Fibroblast of lung (primary cell): ENCODE results near the gene C6orf52. TPM values are rescaled to one million over a fixed set of nuclear protein-coding genes. Genes with fewer than 3 reads are reported as not detected.
"Not testable (repeated sequence)": the region's sequence is repeated elsewhere in the genome, so short reads cannot be mapped to it uniquely, and the experiment has no call there.

ENCODE experiments used
- DNase-seq, 2 donors: peaks; one replicate each; pipeline versions ENCODE4 v3.0.0 to v3.0.0-alpha.2; 2010; ENCODE audit warnings: low read depth in 2 of 2
- H2AFZ ChIP-seq: 2 replicates; pipeline ENCODE4 v1.5.1; 2012; ENCODE audit warnings: low read length, control low read depth, inconsistent platforms
- H3K27ac ChIP-seq: 2 replicates; pipeline ENCODE4 v1.5.1; 2011; ENCODE audit warnings: low read length, control low read depth; ENCODE audit not compliant: insufficient read depth
- H3K27me3 ChIP-seq: 2 replicates; pipeline ENCODE4 v1.5.1; 2011; ENCODE audit warnings: mild to moderate bottlenecking, low read length; ENCODE audit not compliant: control insufficient read depth, insufficient read depth
- H3K36me3 ChIP-seq: 2 replicates; pipeline ENCODE4 v1.5.1; 2011; ENCODE audit warnings: low read length; ENCODE audit not compliant: control insufficient read depth, insufficient read depth
- H3K4me1 ChIP-seq: 2 replicates; pipeline ENCODE4 v1.5.1; 2011; ENCODE audit warnings: low read length; ENCODE audit not compliant: control insufficient read depth, insufficient read depth; ENCODE audit errors: extremely low read depth
- H3K4me2 ChIP-seq: 2 replicates; pipeline ENCODE4 v1.5.1; 2011; ENCODE audit warnings: low read length, control low read depth; ENCODE audit not compliant: insufficient read depth; ENCODE audit errors: extremely low read depth
- H3K4me3 ChIP-seq, 4 experiments: fragments of 200-600 bp in 1 of 4; sonication (generic) in 1 of 4; replicated peaks in 1 of 4; 2 replicates each; pipeline ENCODE4 v1.5.1; 2011 to 2016; ENCODE audit warnings: low read length in 4 of 4, low read depth in 3 of 4, mild to moderate bottlenecking in 3 of 4, control low read depth in 2 of 4, inconsistent platforms in 1 of 4, mixed read lengths in 1 of 4; ENCODE audit not compliant: insufficient read depth in 1 of 4; ENCODE audit errors: control extremely low read depth in 1 of 4
- H3K79me2 ChIP-seq: 2 replicates; pipeline ENCODE4 v1.5.1; 2012; ENCODE audit warnings: mild to moderate bottlenecking, low read length, inconsistent platforms; ENCODE audit not compliant: control insufficient read depth, insufficient read depth
- H3K9ac ChIP-seq: 2 replicates; pipeline ENCODE4 v1.5.1; 2011; ENCODE audit warnings: mild to moderate bottlenecking, low read length, control low read depth; ENCODE audit not compliant: insufficient read depth
- H3K9me3 ChIP-seq: 2 replicates; pipeline ENCODE4 v1.5.1; 2012; ENCODE audit warnings: low read depth, low read length; ENCODE audit not compliant: control insufficient read depth, insufficient read depth
- H4K20me1 ChIP-seq: 2 replicates; pipeline ENCODE4 v1.5.1; 2011; ENCODE audit warnings: low read length; ENCODE audit not compliant: control insufficient read depth, insufficient read depth; ENCODE audit errors: extremely low read depth
- EZH2 ChIP-seq: IDR thresholded peaks from 2 replicates; pipeline ENCODE4 v1.5.1; 2012; ENCODE audit warnings: low read length, control low read depth, mild to moderate bottlenecking; ENCODE audit errors: missing control alignments
- polyA minus RNA-seq: library from RNA; depleted of rRNA, polyadenylated mRNA; stranded (reverse); fragments of >200 nt; gene quantifications from 2 replicates; pipeline ENCODE4 v1.2.3, GENCODE V29; 2011; ENCODE audit warnings: low replicate concordance
- polyA plus RNA-seq, 2 donors: library from polyadenylated mRNA; depleted of rRNA in 1 of 2; stranded (reverse) in 1 of 2; unstranded in 1 of 2; fragments of >200 nt; gene quantifications; 2 replicates each; pipeline ENCODE4 v1.2.1, GENCODE V29; 2011 to 2012; ENCODE audit warnings: missing spikeins in 1 of 2
- total RNA-seq: library from RNA; depleted of rRNA; stranded (reverse); fragments of >200 nt; gene quantifications from 2 replicates; pipeline ENCODE4 v1.2.1, GENCODE V29; 2014
- TF ChIP-seq, protein P1 (sequence below), 2 donors: IDR thresholded peaks in 1 of 2; conservative IDR thresholded peaks in 1 of 2; 1 replicate in 1 of 2; 2 replicates in 1 of 2; pipeline ENCODE4 v1.5.1; 2011 to 2012; ENCODE audit warnings: low read length in 2 of 2, control low read depth in 1 of 2, inconsistent platforms in 1 of 2, low read depth in 1 of 2, mild to moderate bottlenecking in 1 of 2

Gene C6orf52
- 0.26 and 0.33 TPM in 2 replicates for total RNA-seq
- polyA plus RNA-seq, result 0.26 and 1.1 TPM in 2 replicates
- polyA plus RNA-seq (2012), result 0.56 and 1.3 TPM in 2 replicates
- not detected in 2 replicates for polyA minus RNA-seq

DNA sequence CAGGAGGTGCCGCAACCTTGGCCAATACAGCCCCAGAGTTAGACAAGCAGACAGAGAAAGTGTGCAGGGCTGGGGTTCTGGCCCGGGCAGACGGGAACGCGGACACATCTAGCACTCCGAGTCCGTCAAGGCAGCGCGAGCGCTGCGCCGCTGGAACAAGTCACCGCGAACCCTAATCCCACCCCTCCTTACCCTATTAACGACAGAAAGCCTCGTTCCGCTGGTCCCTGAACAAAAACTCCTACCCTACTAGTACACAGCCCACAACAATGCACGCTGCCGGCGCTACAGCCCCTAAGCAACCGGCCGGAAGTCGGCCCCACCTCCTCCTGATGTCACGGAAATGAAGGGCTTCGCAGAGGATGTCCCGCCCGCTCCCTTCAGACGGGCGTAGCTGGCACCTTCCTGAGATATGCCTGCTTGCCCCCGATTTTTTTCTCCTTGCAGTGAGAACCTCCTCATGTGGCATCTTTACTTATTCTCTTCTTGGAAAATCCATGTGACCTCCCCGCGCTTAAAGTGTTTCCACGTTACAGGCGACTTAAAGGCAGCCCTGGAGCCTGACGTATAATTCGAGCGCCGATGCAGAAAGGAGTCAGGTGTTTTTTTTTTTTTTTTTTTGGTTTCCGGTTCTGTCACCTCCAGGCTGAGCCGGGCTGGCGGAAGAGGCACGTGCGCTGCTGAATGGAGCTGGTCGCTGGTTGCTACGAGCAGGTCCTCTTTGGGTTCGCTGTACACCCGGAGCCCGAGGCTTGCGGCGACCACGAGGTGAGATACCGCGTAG, at the start of gene C6orf52, which contains the start of gene PAK1IP1:
Gene C6orf52 (minus strand): TSS at position 315 of the 784 bp plus-strand sequence. CDS start 7,066 bp downstream, outside the sequence.
Gene PAK1IP1 (plus strand): TSS at position 671 of the 784 bp plus-strand sequence. CDS start 14 bp downstream, at position 685.
- peaks cover 5% of the 10 kb centered on the region for H3K4me1 ChIP-seq
- H3K27me3 ChIP-seq, result no peaks in the 10 kb centered on the region
- H3K4me2 ChIP-seq, result peak within 1 kb of the TSS; percentile 98
- H3K4me3 ChIP-seq, result peak within 1 kb of the TSS; percentile 93 to 100 (median 99)
- no peaks in the 10 kb centered on the region for H3K36me3 ChIP-seq
- H3K27ac ChIP-seq, result peak within 1 kb of the TSS; percentile 99
- no peaks in the 10 kb centered on the region for H4K20me1 ChIP-seq
- H2AFZ ChIP-seq, result peak within 1 kb of the TSS; percentile 97
- peak; percentile 93 to 96 for DNase-seq
- no peaks in the 10 kb centered on the region for H3K9me3 ChIP-seq
- peaks cover 44% of the 10 kb centered on the region for H3K79me2 ChIP-seq
- TF ChIP-seq, protein P1, sequence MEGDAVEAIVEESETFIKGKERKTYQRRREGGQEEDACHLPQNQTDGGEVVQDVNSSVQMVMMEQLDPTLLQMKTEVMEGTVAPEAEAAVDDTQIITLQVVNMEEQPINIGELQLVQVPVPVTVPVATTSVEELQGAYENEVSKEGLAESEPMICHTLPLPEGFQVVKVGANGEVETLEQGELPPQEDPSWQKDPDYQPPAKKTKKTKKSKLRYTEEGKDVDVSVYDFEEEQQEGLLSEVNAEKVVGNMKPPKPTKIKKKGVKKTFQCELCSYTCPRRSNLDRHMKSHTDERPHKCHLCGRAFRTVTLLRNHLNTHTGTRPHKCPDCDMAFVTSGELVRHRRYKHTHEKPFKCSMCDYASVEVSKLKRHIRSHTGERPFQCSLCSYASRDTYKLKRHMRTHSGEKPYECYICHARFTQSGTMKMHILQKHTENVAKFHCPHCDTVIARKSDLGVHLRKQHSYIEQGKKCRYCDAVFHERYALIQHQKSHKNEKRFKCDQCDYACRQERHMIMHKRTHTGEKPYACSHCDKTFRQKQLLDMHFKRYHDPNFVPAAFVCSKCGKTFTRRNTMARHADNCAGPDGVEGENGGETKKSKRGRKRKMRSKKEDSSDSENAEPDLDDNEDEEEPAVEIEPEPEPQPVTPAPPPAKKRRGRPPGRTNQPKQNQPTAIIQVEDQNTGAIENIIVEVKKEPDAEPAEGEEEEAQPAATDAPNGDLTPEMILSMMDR (conservative IDR thresholded peaks at IDR 0.05 in 1 of 2, IDR thresholded peaks at IDR 0.05 in 1 of 2; ENCODE audit: low read depth in 1 of 2, low read length in 2 of 2), result no peak
- no peak for TF ChIP-seq EZH2
- H3K9ac ChIP-seq, result peak within 1 kb of the TSS; percentile 92

DNA sequence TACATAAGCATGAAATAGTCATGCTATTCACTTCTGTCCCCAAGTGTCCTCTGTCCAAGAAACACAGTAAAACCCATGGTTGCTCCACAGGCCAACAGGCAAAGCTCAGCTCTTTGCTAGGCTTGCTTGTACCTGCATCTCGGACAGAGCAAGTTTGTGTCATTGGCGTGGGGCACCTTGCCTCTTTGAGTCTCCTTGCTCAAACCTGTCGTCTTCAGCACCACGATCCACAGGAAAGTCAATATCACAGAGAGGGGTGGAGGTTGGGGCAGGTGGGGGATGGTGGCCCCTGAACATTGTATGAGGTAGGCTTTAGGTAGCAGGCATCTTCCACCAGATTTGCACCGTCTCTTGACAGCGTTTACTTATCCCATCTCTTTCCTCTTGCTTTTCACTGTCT, 49.1 kb upstream of the C6orf52 start:
- Histone ChIP-seq H3K4me3 (no peak overlapping the region), H3K36me3 (no peaks in the 10 kb centered on the region), H3K27ac (no peak overlapping the region), H4K20me1 (no peaks in the 10 kb centered on the region), H3K4me1 (no peaks in the 10 kb centered on the region), H3K27me3 (no peaks in the 10 kb centered on the region), H3K4me2 (no peak overlapping the region), H3K9me3 (no peaks in the 10 kb centered on the region), H2AFZ (no peak overlapping the region), H3K9ac (no peak overlapping the region), H3K79me2 (peaks cover 7% of the 10 kb centered on the region)
- DNase-seq, result no peak
- TF ChIP-seq, protein P1 (conservative IDR thresholded peaks at IDR 0.05 in 1 of 2, IDR thresholded peaks at IDR 0.05 in 1 of 2; ENCODE audit: low read depth in 1 of 2, low read length in 2 of 2), result no peak
- no peak for TF ChIP-seq EZH2

DNA sequence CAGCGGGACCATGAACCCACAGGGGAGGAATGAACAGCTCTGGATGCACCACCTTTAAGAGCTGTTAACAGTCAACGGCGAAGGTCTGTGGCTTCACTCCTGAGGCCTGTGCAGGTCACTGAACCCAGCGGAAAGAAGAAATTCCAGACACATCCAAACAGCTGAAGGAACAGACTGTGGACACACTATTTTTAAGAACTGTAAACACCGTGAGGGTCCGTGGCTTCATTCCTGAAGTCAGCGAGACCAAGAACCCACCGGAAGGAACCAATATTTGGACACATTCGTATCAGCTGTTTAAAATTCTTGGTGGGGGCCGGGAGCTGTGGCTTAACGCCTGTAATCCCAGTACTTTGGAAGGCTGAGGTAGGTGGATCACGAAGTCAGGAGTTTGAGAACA, 47.8 kb upstream of the C6orf52 start:
- Histone ChIP-seq H3K9ac (no peak overlapping the region), H4K20me1 (no peaks in the 10 kb centered on the region), H3K4me2 (no peak overlapping the region), H3K4me3 (no peak overlapping the region), H2AFZ (no peak overlapping the region), H3K27ac (no peak overlapping the region), H3K36me3 (no peaks in the 10 kb centered on the region), H3K9me3 (no peaks in the 10 kb centered on the region), H3K79me2 (no peaks in the 10 kb centered on the region), H3K4me1 (no peaks in the 10 kb centered on the region), H3K27me3 (no peaks in the 10 kb centered on the region)
- no peak for DNase-seq
- TF ChIP-seq, protein P1 (conservative IDR thresholded peaks at IDR 0.05 in 1 of 2, IDR thresholded peaks at IDR 0.05 in 1 of 2; ENCODE audit: low read depth in 1 of 2, low read length in 2 of 2), result no peak
- TF ChIP-seq EZH2, result no peak

DNA sequence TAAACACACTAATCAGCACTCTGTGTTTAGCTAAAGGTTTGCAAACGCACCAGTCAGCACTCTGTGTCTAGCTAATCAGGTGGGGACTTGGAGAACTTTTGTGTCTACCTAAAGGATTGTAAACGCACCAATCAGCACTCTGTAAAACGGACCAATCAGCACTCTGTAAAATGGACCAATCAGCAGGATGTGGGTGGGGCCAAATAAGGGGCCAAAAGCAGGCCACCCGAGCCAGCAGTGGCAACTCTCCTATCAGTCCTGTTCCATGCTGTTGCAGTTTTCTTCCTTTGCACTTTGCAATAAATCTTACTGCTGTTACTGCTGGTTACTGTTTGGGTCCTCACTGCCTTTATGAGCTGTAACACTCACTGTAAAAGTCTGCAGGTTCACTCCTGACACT, 47.2 kb upstream of the C6orf52 start:
- H3K79me2 ChIP-seq, H3K4me1 ChIP-seq, H3K27me3 ChIP-seq, H3K9ac ChIP-seq, H2AFZ ChIP-seq, H4K20me1 ChIP-seq, H3K4me3 ChIP-seq, H3K9me3 ChIP-seq, H3K4me2 ChIP-seq, DNase-seq, H3K27ac ChIP-seq, H3K36me3 ChIP-seq: not testable (repeated sequence)
